Right cardiac atrium (tissue), 5 donors: Measurements from ENCODE around the gene MED29. TPM values are rescaled to one million over a fixed set of nuclear protein-coding genes. Genes with fewer than 3 reads are reported as not detected.

Experiments
- microRNA-seq, 2 donors: library from miRNA; unstranded; fragments of <30 nt; microRNA quantifications; one replicate each; pipeline ENCODE4 v1.2.0, GENCODE V29; 2020 to 2021
- polyA plus RNA-seq: library from polyadenylated mRNA; stranded (reverse); fragments of 200-250 nt; gene quantifications from one replicate; pipeline ENCODE4 v1.2.3, GENCODE V29; 2013
- total RNA-seq, 4 donors: library from RNA; stranded (reverse); fragmentation: NEBNext Ultra II Directional; extraction: Animal tissue kit (Norgen Biotek cat#: 25700); gene quantifications; one replicate each; pipeline ENCODE4 v1.2.1, GENCODE V29; 2021
- donor health status: healthy with polysubstance abuse.
- donor health status: DM: no; HTN: yes; CAD: no.
- donor health status: DM: no; HTN: no; CAD: no.
- donor health status: DM: no; HTN: yes; CAD: no; lungs with severe emphysema.
- donor health status: DM: yes; HTN: yes; CAD: no.

MED29 gene
- total and polyA plus RNA-seq, 5 donors: 25.1 to 38.3 (median 27.1) TPM

Small RNA genes within 50 kb of the gene (microRNA-seq; reads per million reads assigned to microRNA genes)
- gene MIR4530: 0 reads per million in 2 donors

Other genes starting within 250 kb of the MED29 start
- gene NCCRP1, start 194.4 kb upstream of the MED29 start, total RNA-seq: not detected
- gene NCCRP1, start 194.4 kb upstream of the MED29 start, polyA plus RNA-seq: not detected
- not detected for gene SYCN, start 187.1 kb upstream of the MED29 start, total RNA-seq
- not detected for gene SYCN, start 187.1 kb upstream of the MED29 start, polyA plus RNA-seq
- not detected for gene IFNL3, start 146.4 kb upstream of the MED29 start, total RNA-seq
- not detected for gene IFNL3, start 146.4 kb upstream of the MED29 start, polyA plus RNA-seq
- not detected for gene IFNL4, start 142.5 kb upstream of the MED29 start, total RNA-seq
- not detected for gene IFNL4, start 142.5 kb upstream of the MED29 start, polyA plus RNA-seq
- gene IFNL2, start 123.0 kb upstream of the MED29 start, total RNA-seq: not detected
- gene IFNL2, start 123.0 kb upstream of the MED29 start, polyA plus RNA-seq: not detected
- gene IFNL1, start 95.0 kb upstream of the MED29 start, total RNA-seq: not detected
- gene IFNL1, start 95.0 kb upstream of the MED29 start, polyA plus RNA-seq: not detected
- under 1 TPM; 0.33 to 0.96 (median 0.86) TPM for gene LRFN1, start 70.5 kb upstream of the MED29 start, total RNA-seq
- gene LRFN1, start 70.5 kb upstream of the MED29 start, polyA plus RNA-seq: 0.63 TPM
- 10 to 100 TPM; 14.4 to 20.4 (median 17.9) TPM for gene GMFG, start 55.3 kb upstream of the MED29 start, total RNA-seq
- 20.2 TPM for gene GMFG, start 55.3 kb upstream of the MED29 start, polyA plus RNA-seq
- gene SAMD4B, start 49.0 kb upstream of the MED29 start, total RNA-seq: 10 to 100 TPM; 43.2 to 85.3 (median 55.1) TPM
- 71.5 TPM for gene SAMD4B, start 49.0 kb upstream of the MED29 start, polyA plus RNA-seq
- gene PAF1, start 272 bp upstream of the MED29 start, total RNA-seq: 10 to 100 TPM; 41.0 to 42.8 (median 41.3) TPM
- 43.5 TPM for gene PAF1, start 272 bp upstream of the MED29 start, polyA plus RNA-seq
- 100 to 1,000 TPM in 1 of 4 donors, 10 to 100 TPM in 3; 38.1 to 157 (median 56.4) TPM for gene ZFP36, start 15.5 kb downstream of the MED29 start, total RNA-seq
- gene ZFP36, start 15.5 kb downstream of the MED29 start, polyA plus RNA-seq: 203 TPM
- 10 to 100 TPM; 13.1 to 29.5 (median 20.1) TPM for gene PLEKHG2, start 21.3 kb downstream of the MED29 start, total RNA-seq
- gene PLEKHG2, start 21.3 kb downstream of the MED29 start, polyA plus RNA-seq: 11.3 TPM
- 1,000 to 10,000 TPM; 1,282 to 1,746 (median 1,468) TPM for gene RPS16, start 44.6 kb downstream of the MED29 start, total RNA-seq
- gene RPS16, start 44.6 kb downstream of the MED29 start, polyA plus RNA-seq: 1,560 TPM
- gene SUPT5H, start 54.2 kb downstream of the MED29 start, total RNA-seq: 10 to 100 TPM; 74.8 to 85.1 (median 80.1) TPM
- 68.8 TPM for gene SUPT5H, start 54.2 kb downstream of the MED29 start, polyA plus RNA-seq
- gene TIMM50, start 89.5 kb downstream of the MED29 start, total RNA-seq: 10 to 100 TPM; 54.1 to 69.9 (median 61.4) TPM
- gene TIMM50, start 89.5 kb downstream of the MED29 start, polyA plus RNA-seq: 73.7 TPM
- gene DLL3, start 107.6 kb downstream of the MED29 start, total RNA-seq: not detected
- 0.07 TPM for gene DLL3, start 107.6 kb downstream of the MED29 start, polyA plus RNA-seq
- not detected for gene SELENOV, start 123.8 kb downstream of the MED29 start, total RNA-seq
- gene SELENOV, start 123.8 kb downstream of the MED29 start, polyA plus RNA-seq: not detected
- 1 to 10 TPM; 2.3 to 4.3 (median 3.3) TPM for gene EID2B, start 141.5 kb downstream of the MED29 start, total RNA-seq
- gene EID2B, start 141.5 kb downstream of the MED29 start, polyA plus RNA-seq: 2.8 TPM
- gene EID2, start 148.8 kb downstream of the MED29 start, total RNA-seq: 10 to 100 TPM; 12.3 to 15.0 (median 13.5) TPM
- 14.3 TPM for gene EID2, start 148.8 kb downstream of the MED29 start, polyA plus RNA-seq
- not detected for gene LGALS13, start 211.1 kb downstream of the MED29 start, total RNA-seq
- gene LGALS13, start 211.1 kb downstream of the MED29 start, polyA plus RNA-seq: not detected